B cell (primary cell): Measurements from ENCODE around the gene TNRC6C.

Experiments
- EZH2 ChIP-seq: IDR thresholded peaks from 2 replicates; pipeline ENCODE4 v1.6.1; 2012; ENCODE audit warnings: borderline replicate concordance, low read depth, mild to moderate bottlenecking, moderate library complexity, low read length; ENCODE audit not compliant: insufficient read depth, poor library complexity, severe bottlenecking
- TF ChIP-seq, protein P1 (sequence below): fragments of 200-600 bp; IDR thresholded peaks from one replicate; pipeline ENCODE4 v1.8.0; 2022; ENCODE audit warnings: antibody characterized with exemption, mild to moderate bottlenecking

DNA sequence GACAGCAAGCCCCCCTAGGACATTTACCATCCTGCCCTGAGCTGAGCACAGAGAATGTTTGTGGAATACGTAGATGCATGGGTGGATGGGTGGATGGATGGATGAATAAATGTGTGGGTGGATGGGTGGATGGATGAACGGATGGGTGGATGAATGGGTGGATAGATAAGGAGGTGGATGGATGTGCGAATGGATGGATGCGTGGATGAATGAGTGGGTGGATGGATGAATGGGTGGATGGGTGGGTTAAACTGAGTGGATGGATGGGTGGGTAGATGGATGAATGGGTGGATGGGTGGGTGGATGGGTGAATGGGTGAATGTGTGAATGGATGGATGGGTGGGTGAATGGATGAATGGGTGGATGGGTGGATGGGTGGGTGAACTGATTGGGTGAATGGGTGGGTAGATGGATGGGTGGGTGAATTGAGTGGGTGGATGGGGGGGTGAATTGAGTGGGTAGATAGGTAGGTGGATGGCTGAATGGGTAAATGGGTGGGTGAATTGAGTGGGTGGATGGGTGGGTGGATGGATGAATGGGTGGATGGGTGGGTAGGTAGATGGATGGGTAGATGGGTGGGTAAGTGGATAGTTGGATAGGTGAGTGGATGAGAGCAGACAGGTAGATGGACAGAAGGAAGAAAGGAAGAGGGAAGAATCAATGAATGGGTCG lies 164.9 kb downstream of the TNRC6C start:
- TF ChIP-seq, protein P1, sequence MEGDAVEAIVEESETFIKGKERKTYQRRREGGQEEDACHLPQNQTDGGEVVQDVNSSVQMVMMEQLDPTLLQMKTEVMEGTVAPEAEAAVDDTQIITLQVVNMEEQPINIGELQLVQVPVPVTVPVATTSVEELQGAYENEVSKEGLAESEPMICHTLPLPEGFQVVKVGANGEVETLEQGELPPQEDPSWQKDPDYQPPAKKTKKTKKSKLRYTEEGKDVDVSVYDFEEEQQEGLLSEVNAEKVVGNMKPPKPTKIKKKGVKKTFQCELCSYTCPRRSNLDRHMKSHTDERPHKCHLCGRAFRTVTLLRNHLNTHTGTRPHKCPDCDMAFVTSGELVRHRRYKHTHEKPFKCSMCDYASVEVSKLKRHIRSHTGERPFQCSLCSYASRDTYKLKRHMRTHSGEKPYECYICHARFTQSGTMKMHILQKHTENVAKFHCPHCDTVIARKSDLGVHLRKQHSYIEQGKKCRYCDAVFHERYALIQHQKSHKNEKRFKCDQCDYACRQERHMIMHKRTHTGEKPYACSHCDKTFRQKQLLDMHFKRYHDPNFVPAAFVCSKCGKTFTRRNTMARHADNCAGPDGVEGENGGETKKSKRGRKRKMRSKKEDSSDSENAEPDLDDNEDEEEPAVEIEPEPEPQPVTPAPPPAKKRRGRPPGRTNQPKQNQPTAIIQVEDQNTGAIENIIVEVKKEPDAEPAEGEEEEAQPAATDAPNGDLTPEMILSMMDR, result no peak
- no peak for TF ChIP-seq EZH2
